SKM-1 (cell line): ENCODE data around the gene SRGAP2B.
"Not testable (repeated sequence)": the region's sequence is repeated elsewhere in the genome, so short reads cannot be mapped to it uniquely, and the experiment has no call there.

Experiments used
- DNase-seq: peaks from one replicate; lab custom pipeline; 2025; ENCODE audit not compliant: unreplicated experiment; lab: John Stamatoyannopoulos, UW

Gene SRGAP2B

GRCh38 chr1:145047553-145047952 lies 47.6 kb downstream of the SRGAP2B start:
- DNase-seq = not testable (repeated sequence)

DNA sequence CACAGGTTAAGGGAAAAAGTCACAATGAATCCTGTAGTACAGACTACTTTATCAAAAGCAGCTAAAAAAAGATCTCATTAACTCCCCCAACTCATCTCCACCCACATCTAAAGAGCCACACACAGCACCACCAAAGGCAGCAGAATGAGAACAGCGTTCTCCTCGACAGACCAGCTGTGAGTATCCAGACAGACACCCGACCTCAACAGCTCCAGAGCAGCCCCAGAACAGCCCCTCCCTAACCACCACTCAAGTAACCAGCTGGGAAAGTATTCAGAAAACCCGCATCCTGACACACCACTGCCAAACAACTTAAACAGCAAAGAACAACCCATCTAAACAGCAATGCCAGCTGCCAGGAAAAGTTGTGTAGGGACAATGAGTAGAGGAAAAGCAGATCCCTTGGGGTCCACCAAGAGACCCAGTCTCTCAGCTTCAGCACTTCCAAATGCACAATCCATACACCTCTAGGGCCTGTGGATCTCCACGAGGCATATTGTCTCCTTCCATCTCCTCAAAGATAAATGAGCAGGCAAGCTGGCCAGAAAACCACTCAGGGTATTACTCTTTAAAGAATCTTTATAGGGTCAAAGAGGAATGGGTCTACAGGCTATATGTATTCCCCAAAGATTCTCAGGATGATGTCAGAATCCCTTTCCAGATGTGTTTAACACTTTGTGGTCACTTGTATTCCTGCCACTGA lies 49.4 kb downstream of the SRGAP2B start:
- DNase-seq = not testable (repeated sequence)

- DNase-seq = not testable (repeated sequence)
Measured at GRCh38 chr1:145041519-145041918, 53.6 kb downstream of the SRGAP2B start.

GRCh38 chr1:145036019-145036418 lies 59.1 kb downstream of the SRGAP2B start:
- DNase-seq = not testable (repeated sequence)

- DNase-seq = not testable (repeated sequence)
Measured at GRCh38 chr1:145033523-145033922, 61.6 kb downstream of the SRGAP2B start.

DNA sequence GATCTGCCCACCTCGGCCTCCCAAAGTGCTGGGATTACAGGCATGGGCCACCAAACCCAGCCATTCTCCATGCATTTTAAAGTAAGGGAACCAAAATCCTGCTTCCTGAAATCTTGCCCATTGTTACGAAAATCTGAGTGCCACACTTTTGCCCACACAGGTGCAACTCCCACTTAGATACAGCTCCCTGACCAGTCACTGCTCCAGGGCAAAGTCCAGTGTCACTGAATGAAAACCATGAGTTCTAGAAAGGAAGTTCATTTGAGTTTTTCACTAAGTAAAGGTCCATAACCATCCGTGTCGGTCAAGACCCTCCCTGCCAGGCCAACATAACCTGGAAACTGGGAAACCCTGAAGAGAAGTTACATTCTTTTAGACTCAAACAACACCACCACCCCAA lies 67.9 kb downstream of the SRGAP2B start:
- not testable (repeated sequence) for DNase-seq

- not testable (repeated sequence) for DNase-seq
Measured at GRCh38 chr1:145025286-145025685, 69.8 kb downstream of the SRGAP2B start.

- DNase-seq = not testable (repeated sequence)
Measured at GRCh38 chr1:145022259-145022658, 72.9 kb downstream of the SRGAP2B start.

GRCh38 chr1:145021749-145022148 lies 73.4 kb downstream of the SRGAP2B start:
- DNase-seq = not testable (repeated sequence)

DNA sequence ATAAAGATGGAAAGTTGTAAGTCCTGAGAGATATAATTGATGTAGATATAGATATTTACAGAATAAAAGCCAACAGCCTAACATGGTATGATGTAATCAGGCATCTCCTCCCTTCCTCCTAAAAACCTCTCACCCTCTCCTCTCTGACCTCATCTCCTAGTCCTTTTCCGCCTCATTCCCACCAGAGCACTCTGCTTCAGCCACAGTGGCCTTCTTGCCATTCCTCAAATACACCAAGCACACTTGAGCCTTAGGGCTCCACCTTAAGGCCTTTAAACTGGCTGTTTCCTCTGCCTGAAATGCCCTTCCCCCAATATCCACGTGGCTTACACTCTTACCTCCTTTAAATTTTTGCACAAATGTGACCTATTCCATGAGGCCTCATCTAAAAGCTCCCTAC lies 75.4 kb downstream of the SRGAP2B start:
- DNase-seq = not testable (repeated sequence)

DNA sequence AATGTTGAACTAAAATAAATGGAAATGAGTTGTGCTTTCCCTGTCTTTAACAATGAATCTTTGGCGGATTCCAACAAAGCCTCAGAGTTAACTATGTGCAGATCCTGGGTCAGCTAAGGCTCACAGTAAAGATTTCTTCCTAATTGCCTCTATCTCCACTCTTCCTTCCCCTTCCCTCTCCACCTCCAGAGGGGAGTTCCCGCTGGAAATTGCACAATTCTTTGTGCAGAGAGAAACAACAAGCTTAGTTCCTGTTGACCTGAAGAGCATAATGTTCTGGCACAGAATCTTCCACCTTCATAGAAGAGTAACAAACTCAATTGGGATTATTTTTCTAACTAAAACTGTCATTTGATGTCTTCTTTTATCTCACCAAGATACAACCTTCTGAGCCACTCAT lies 77.4 kb downstream of the SRGAP2B start:
- DNase-seq = not testable (repeated sequence)

- not testable (repeated sequence) for DNase-seq
Measured at GRCh38 chr1:145016492-145016862, 78.7 kb downstream of the SRGAP2B start.

DNA sequence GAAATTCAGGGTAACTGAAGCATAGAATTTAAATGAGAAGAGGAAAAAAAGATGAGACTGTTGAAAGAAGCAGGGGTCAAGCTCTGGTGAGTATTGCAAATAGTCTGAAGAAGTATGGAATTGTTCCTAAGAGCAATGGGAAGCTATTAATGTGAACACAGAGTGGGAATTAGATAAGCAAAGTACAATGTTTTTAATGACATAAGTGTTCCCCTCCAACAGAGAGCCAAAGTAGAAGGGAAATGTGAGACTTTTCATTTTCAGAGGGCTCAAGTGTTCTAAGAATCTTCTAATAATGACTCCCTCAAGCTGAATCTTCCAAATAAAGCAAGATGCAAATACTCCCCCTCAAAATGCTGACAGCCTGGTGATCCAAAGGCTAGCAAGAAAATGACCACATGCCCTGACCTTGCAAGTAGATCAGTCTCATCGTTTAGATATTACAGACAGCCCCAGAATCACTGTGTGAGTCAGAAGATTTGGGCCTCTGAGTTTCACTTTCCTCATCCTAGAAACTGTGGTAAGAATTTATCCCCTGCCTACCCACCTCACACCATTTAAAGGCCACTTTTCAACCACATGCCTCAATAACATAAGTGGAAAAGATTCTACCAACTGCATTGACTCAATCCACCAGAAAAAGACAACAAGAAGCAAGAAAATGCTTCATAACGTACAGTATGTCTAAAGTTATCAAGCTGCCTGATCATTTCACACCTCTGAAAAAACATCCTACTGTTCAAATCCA lies 79.2 kb downstream of the SRGAP2B start:
- not testable (repeated sequence) for DNase-seq

DNA sequence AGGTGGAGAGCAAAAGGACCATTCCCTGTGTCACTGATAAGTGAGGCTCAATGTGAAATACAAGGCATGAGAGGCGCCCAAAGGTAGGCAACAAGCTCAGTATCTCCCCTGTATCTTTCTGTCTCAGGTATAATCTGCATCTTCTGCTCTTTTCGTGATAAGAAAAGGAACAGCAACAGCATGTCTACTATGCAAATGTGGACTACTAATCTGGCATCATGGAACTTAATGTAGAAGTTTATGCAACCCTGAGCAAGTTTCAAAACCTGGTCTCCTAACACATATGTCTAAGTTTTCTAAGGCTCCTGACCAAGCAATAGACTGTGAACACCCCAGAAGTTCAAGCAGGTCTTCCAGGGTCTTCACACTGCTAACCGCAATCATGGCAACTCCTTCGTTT lies 81.8 kb downstream of the SRGAP2B start:
- DNase-seq = not testable (repeated sequence)

DNA sequence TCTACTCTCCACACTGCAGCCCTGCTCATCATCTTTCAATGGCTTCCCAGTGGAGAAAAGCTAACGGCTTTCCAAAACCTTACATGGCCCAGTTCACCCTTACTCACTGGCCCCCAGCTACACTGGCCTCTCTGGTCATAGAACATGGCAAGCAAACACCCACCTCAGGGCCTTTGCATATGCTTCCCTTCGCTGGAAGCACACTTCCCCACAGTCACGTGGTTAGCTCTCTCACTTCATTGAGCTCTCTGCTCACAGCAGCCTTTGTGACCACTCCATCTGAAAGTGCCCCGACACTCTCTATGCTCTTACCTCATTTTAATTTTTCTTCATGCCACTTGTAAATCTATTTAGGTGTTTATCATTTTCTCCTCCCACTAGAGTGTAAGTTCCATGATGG lies 83.3 kb downstream of the SRGAP2B start:
- DNase-seq = not testable (repeated sequence)

DNA sequence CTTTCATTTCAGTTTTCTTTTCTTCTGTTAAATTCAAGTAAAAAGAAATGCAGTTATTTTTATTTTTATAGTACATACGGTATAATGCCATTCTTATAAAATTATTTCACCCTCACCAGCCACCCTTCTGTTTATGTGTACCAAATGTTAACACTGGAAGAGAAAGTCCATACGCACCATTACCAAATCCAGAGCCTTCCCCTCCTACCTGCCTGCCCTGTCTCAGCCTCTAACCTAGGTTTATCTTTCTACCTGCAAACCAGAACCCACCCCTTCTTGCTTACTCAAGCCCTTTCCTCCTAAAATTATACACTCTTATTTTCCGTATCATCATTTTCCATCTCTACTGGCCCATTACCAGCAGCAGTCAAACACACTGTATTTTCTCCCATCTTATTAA lies 84.5 kb downstream of the SRGAP2B start:
- not testable (repeated sequence) for DNase-seq

- DNase-seq = not testable (repeated sequence)
Measured at GRCh38 chr1:145009928-145010327, 85.2 kb downstream of the SRGAP2B start.

DNA sequence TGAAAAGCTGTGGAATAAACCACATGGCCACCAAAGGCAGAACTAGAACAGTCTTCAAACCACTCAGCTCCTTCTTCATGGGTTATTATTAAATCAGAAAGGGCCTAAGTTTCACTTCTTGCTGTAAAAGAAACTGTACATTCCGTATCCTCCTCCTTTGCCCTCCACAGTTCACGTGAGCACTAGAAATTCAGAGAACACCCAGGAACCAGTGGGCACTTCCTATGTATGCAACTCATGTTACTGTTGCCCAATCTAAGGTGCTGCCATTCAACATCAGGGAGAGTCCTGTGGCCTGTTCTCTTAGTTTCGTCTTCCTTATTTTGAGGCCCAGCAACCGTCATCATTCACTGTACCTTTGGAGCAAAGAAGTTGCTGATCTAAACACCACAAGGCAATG lies 86.7 kb downstream of the SRGAP2B start:
- not testable (repeated sequence) for DNase-seq

GRCh38 chr1:145005142-145005541 lies 90.0 kb downstream of the SRGAP2B start:
- not testable (repeated sequence) for DNase-seq

GRCh38 chr1:145001381-145001780 lies 93.7 kb downstream of the SRGAP2B start:
- not testable (repeated sequence) for DNase-seq

DNA sequence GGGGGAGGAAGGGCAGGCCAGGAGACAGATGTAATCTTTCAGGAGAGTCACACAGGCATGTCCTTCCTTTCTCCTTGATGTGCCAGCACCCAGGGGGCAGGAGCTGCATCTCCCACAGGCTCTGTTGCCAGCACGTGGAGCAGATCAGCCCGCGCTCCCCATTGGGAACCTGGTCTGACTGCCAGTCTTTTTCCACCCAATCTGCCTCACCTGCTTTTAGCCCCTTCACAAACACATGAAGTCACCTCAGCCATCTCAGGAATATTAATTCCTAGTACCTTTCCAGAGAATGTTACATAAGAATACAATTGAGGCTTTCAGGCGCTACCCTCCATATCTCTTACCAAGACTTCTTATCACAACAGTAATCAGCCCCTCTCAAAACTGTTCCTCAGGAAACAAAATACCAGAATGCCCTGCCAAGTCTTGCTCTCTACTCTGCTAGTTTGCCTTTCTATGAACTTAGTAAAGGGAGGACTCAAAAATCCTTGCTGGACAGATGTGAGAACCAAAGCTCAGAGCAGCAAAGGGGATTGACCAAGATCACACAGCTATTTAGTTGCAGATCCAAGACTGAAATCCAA lies 94.3 kb downstream of the SRGAP2B start:
- DNase-seq = not testable (repeated sequence)
